ENCODE data around the gene ESYT2.
A peak's percentile ranks its signal among the peaks of the same experiment; 100 is the strongest.
"Not testable (repeated sequence)": the region's sequence is repeated elsewhere in the genome, so short reads cannot be mapped to it uniquely, and the experiment has no call there.

Gene ESYT2

GRCh38 chr7:158723266-158723665 is 106.0 kb downstream of the ESYT2 start:
- DNase-seq: no peak

- DNase-seq: no peak
Observed at GRCh38 chr7:158722574-158723237, 106.6 kb downstream of the ESYT2 start.

GRCh38 chr7:158720112-158720511 is 109.2 kb downstream of the ESYT2 start:
- no peak for DNase-seq

- DNase-seq: no peak
Observed at GRCh38 chr7:158716802-158717201, 112.5 kb downstream of the ESYT2 start.

GRCh38 chr7:158710651-158711102 is 118.6 kb downstream of the ESYT2 start:
- peak in 1 of 5 experiments; percentile 65 for DNase-seq

- no peak for DNase-seq
Observed at GRCh38 chr7:158707610-158708009, 121.7 kb downstream of the ESYT2 start.

- no peak for DNase-seq
Observed at GRCh38 chr7:158706710-158707590, 122.4 kb downstream of the ESYT2 start.

- DNase-seq: no peak
Observed at GRCh38 chr7:158706273-158706704, 123.0 kb downstream of the ESYT2 start.

- DNase-seq: no peak
Observed at GRCh38 chr7:158705234-158705850, 124.0 kb downstream of the ESYT2 start.

GRCh38 chr7:158704524-158705233 is 124.6 kb downstream of the ESYT2 start, which contains the start of gene NCAPG2:
Gene NCAPG2 (minus strand): TSS chr7:158704804. CDS start chr7:158701899, 2,905 bp downstream.
- DNase-seq: peak; percentile 93 to 99 (median 98)

GRCh38 chr7:158703679-158704523 is 125.4 kb downstream of the ESYT2 start:
- not testable (repeated sequence) for DNase-seq

- no peak for DNase-seq
Observed at GRCh38 chr7:158702944-158703343, 126.4 kb downstream of the ESYT2 start.

GRCh38 chr7:158702196-158702595 is 127.1 kb downstream of the ESYT2 start:
- DNase-seq: no peak

GRCh38 chr7:158700008-158700407 is 129.3 kb downstream of the ESYT2 start:
- DNase-seq: no peak

GRCh38 chr7:158699341-158699740 is 130.0 kb downstream of the ESYT2 start:
- no peak for DNase-seq

GRCh38 chr7:158698657-158699195 is 130.6 kb downstream of the ESYT2 start:
- DNase-seq: no peak

GRCh38 chr7:158697597-158697996 is 131.7 kb downstream of the ESYT2 start:
- DNase-seq: not testable (repeated sequence)

- peak in 3 of 5 experiments; percentile 30 to 57 (median 39) for DNase-seq
Observed at GRCh38 chr7:158695726-158696452, 133.4 kb downstream of the ESYT2 start.

- DNase-seq: no peak
Observed at GRCh38 chr7:158695056-158695455, 134.3 kb downstream of the ESYT2 start.

GRCh38 chr7:158694650-158695049 is 134.7 kb downstream of the ESYT2 start:
- DNase-seq: no peak

GRCh38 chr7:158689488-158689887 is 139.8 kb downstream of the ESYT2 start:
- no peak for DNase-seq
